HG03159 (cell line): ENCODE results near the gene ATG7.
"Not testable (repeated sequence)": the region's sequence is repeated elsewhere in the genome, so short reads cannot be mapped to it uniquely, and the experiment has no call there.

Experiments
- ATAC-seq: cut with Tn5 transposase; IDR thresholded peaks from one replicate; pipeline ENCODE4 v1.9.1; 2021; ENCODE audit warnings: mild to moderate bottlenecking, moderate library complexity; ENCODE audit not compliant: unreplicated experiment

The ATG7 gene

GRCh38 chr3:11562277-11562881, 290.2 kb downstream of the ATG7 start:
- no peak for ATAC-seq

- no peak for ATAC-seq
These were observed 291.1 kb downstream of the ATG7 start for GRCh38 chr3:11563159-11563864.

GRCh38 chr3:11563865-11564185, 291.6 kb downstream of the ATG7 start:
- no peak for ATAC-seq

GRCh38 chr3:11564577-11565001, 292.4 kb downstream of the ATG7 start:
- ATAC-seq, result no peak

GRCh38 chr3:11565072-11565471, 292.9 kb downstream of the ATG7 start:
- ATAC-seq, result no peak

- no peak for ATAC-seq
These were observed 293.3 kb downstream of the ATG7 start for GRCh38 chr3:11565492-11565891.

- no peak for ATAC-seq
These were observed 293.7 kb downstream of the ATG7 start for GRCh38 chr3:11565932-11566331.

GRCh38 chr3:11566478-11566877, 294.3 kb downstream of the ATG7 start:
- no peak for ATAC-seq

- no peak for ATAC-seq
These were observed 294.7 kb downstream of the ATG7 start for GRCh38 chr3:11566916-11567315.

GRCh38 chr3:11567516-11568467, 295.6 kb downstream of the ATG7 start:
- ATAC-seq, result no peak

GRCh38 chr3:11568503-11569155, 296.4 kb downstream of the ATG7 start:
- ATAC-seq, result no peak

GRCh38 chr3:11569156-11569741, 297.1 kb downstream of the ATG7 start:
- ATAC-seq, result no peak

GRCh38 chr3:11570251-11570650, 298.1 kb downstream of the ATG7 start:
- ATAC-seq, result no peak

GRCh38 chr3:11570789-11571495, 298.7 kb downstream of the ATG7 start:
- no peak for ATAC-seq

GRCh38 chr3:11572660-11573059, 300.5 kb downstream of the ATG7 start:
- not testable (repeated sequence) for ATAC-seq

GRCh38 chr3:11574981-11575669, 302.9 kb downstream of the ATG7 start:
- no peak for ATAC-seq

GRCh38 chr3:11575677-11576076, 303.5 kb downstream of the ATG7 start:
- no peak for ATAC-seq

GRCh38 chr3:11576453-11576852, 304.3 kb downstream of the ATG7 start:
- ATAC-seq, result no peak

- no peak for ATAC-seq
These were observed 306.0 kb downstream of the ATG7 start for GRCh38 chr3:11578169-11578568.

GRCh38 chr3:11580645-11581044, 308.4 kb downstream of the ATG7 start:
- ATAC-seq, result no peak
